Activated naive CD4-positive, alpha-beta T cell treated with anti-CD3 and anti-CD28 coated beads, Interleukin-2, amount 50 U/mL, for 16 hours (primary cell): ENCODE measurements around the gene TBC1D3B.
"Not testable (repeated sequence)": the region's sequence is repeated elsewhere in the genome, so short reads cannot be mapped to it uniquely, and the experiment has no call there.

Experiments
- DNase-seq: peaks from one replicate; pipeline ENCODE4 v3.0.0-alpha.2; 2020

The TBC1D3B gene

DNA sequence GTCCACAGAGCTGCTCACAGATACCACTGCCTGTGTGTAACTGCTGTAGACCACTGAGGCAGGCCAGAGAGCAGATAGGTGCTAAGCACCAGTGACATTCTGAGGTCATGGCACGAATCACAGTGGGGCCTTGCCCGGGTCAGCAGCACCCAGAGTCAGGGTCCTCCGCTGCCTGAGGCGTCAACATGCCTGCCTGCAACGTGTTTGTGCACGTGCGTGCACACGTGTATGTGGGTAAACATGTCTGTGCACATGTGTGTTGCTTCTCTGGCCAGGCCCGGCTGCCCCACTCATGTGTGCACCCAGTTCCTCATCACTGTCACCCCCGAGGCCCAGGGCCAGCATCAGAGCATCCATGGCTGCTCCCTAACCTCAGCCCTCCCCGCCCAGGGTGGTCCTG lies at the start of gene TBC1D3B:
TBC1D3B (minus strand) TSS at position 101 of the 400 bp plus-strand sequence. CDS start 1,586 bp downstream, outside the sequence.
- DNase-seq, result not testable (repeated sequence)

DNA sequence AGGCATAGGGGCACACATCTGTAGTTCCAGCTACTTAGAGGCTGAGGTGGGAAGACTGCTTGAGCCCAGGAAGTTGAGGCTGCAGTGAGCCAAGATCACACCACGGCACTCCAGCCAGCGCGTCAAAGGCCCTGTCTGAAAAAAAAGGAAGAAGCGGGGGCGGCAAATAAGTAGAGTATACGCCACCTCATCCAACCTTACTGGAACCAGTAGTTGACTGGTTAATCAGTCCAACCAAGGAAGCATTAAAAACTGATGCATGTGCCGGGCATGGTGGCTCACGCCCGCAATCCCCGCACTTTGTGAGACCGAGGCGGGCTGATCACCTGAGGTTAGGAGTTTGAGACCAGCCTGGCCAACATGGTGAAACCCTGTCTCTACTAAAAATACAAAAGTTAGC lies 46.5 kb upstream of the TBC1D3B start:
- DNase-seq, result not testable (repeated sequence)

DNA sequence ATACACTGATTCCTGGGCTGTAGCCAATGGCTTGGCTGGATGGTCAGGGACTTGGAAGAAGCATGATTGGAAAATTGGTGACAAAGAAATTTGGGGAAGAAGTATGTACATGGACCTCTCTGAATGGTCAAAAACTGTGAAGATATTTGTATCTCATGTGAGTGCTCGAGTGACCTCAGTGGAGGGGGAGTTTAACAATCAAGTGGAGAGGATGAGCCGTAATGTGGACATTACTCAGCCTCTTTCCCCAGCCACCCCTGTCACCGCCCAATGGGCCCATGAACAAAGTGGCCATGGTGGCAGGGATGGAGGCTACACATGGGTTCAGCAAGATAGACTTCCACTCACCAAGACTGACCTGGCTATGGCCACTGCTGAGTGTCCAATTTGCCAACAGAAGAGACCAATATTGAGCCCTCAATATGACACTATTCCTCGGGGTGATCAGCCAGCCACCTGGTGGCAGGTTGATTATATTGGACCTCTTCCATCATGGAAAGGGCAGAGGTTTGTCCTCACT lies 45.2 kb upstream of the TBC1D3B start:
- not testable (repeated sequence) for DNase-seq

DNA sequence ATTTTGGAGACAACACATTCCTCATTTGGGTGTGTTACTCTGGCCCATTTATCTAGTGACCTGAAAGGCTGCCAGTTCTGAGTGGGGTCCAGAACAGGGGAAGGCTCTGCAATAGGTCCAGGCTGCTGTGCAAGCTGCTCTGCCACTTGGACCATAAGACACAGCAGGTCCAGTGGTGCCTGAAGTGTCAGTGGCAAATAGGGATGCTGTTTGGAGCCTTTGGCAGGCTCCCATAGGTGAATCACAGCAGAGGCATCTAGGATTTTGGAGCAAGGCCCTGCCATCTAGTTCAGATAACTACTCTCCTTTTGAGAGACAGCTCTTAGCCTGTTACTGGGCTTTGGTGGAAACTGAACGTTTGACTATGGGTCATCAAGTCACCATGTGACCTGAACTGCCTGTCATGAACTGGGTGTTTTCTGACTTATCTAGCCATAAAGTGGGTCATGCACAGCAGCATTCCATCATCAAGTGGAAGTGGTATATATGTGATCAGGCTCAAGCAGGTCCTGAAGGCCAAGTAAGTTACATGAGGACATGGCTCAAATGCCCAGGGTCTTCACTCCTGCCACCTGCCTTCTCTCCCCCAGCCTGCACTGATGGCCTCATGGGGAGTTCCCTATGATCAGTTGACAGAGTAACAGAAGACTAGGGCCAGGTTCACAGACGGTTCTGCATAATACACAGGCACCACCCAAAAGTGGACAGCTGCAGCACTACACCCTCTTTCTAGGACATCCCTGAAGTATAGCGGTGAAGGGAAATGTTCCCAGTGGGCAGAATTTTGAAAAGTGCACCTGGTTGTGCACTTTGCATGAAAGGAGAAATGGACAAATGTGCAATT lies 44.5 kb upstream of the TBC1D3B start:
- DNase-seq, result not testable (repeated sequence)

DNA sequence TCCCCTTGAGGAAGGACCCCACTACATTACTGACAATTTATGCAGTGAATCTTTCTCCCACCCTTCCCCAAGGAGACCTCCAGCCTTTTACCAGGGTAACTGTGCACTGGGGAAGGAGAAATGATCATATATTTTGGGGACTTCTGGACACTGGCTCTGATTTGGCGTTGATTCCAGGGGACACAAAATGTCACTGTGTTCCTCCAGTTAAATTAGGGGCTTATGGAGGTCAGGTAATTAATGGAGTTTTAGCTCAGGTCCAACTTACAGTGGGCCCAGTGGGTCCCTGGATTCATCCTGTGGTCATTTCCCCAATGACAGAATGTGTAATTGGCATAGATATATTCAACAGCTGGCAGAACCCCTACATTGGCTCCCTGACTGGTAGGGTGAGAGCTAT lies 43.1 kb upstream of the TBC1D3B start:
- DNase-seq, result not testable (repeated sequence)

DNA sequence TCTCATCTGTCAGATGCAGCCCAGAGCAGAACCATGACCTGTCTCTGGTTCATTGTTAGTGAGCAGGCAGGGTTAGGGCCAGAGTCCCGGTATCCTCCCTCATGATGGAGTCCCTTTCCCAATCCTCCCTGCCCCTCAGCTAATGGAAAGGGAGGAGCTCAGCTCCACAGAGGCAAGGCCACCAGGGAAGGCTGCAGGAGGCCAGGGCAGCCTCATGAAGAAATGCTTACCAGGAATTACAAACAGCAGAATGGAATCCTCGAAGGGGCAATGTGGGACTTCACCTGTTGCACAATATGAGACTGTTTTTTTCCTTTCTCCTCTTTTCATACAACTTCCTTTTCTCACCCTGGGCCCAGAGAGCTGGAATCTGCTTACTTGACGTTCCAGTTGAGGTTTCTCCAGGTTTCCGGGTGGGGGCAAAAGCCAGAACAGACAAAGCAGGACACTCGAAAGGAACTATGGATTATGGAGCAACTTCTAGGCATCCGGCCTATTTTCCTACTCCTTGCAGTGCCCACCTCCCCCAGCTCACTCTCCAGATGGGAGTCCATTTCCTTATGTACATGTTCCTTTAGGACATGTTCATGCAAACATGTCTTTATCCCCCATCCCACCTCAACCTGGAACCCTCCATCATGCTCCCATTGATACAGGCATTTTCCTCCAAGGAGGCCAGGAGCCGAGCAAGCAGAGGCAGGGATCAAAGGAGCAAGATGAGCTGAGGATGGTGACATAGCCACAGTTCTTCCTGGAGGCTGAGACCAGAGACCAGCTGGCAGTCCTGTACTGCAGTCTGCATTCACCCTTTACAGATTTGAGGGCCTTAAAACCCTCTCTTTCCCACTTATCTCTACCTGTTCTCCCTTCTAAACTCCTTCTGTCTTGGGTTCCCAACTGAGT lies 39.2 kb upstream of the TBC1D3B start:
- not testable (repeated sequence) for DNase-seq

DNA sequence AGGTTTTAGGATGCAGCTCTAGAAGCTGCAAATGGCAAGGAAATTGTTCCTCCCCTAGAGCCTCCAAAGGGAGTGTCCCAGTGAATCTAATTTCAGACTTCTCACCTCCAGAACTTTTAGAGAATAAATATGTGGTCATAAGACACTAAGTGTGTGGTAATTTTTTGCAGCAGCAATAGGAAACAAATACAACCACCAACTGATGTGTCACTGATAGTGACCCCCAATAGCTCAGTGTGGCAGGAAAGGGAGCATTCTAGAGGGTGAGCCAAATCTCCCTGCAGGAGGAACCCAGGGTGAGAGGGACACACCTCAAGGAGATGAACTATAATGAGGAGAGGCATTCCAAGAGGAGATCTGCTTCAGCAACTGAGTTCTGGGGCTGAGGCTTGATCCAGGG lies 38.5 kb upstream of the TBC1D3B start:
- no peak for DNase-seq

DNA sequence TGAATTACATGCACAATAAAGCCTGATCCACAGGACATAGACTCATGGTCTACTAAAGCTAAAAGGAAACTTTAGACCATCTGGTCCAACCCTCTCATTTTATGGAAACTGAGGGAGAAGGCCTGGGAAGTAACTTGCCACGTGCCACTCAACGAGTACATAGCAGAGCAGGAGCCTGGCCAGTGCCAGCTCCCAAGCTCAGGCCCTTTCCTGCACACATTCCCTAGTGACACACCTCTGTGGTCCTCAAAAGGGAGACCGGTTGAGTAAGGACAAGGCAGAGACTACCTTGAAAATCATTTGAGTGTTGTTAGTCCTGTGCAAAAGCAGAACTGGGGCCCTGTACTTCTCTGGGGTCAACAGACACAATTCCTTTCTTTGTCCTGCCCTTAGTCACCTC lies 37.3 kb upstream of the TBC1D3B start:
- DNase-seq, result no peak

DNA sequence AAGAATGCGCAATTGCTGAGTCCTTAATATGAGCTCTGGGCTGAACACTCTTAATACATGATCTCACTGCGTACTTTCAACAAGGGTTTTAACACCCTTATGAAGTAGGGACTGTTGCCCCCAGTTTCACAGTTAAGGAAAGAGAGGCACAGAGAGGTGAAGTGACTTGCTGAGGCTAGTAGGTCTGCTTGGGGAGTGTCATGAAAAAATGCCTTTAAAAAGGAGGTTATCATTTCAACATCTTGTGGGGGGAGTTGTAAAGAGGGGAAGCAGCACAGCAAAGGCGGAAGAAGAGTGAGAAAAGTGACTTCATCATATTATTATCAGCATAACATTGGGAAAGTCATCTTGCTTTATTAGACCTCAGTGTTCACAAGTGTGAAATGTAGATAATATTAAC lies 36.5 kb upstream of the TBC1D3B start:
- no peak for DNase-seq

DNA sequence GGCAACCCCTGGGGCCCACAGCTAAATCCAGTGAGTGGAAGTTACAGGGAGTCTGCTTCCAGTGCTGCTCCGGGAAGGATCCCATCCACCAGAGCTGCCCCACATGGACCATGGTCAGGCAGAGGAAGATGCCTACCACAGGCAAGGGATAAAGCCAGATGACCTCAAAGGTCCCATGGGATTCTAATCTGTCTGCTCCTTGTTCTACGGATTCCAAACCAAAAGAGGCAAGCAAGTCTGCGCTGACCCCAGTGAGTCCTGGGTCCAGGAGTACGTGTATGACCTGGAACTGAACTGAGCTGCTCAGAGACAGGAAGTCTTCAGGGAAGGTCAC lies 35.8 kb upstream of the TBC1D3B start:
- no peak for DNase-seq

DNA sequence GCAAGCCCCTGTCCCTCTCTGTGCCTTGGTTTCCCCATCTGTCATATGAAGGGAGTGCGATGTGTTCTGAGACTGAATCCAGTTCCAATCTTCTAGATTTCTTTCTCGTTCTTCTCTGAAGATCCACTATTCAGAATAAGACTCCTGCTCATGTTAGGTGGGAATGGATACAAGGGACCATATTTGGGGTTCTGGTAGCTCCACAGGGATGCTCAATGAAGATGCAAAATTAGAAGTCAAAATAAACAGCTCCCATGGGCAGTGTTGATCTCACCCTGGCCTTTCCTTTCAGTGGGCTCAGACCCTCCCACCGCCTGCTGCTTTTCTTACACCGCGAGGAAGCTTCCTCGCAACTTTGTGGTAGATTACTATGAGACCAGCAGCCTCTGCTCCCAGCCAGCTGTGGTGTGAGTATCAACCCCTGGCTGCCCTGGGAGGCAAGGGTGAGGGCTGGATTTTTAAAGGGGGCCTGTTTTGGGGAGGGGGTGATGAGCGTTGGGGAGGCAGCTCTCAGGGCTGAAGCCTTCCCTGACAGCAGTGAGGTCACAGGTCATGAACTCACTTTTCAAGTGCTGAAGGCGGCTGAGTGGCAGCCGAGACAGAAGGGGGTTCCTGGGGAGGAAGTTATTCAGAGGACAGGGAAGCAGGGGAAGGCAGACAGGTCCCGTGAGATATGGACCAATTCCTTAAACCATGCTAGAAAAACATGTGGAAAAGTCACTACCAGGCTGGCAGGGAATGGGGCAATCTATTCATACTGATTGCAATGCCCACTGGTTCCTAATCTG lies 35.2 kb upstream of the TBC1D3B start:
- DNase-seq, result not testable (repeated sequence)

DNA sequence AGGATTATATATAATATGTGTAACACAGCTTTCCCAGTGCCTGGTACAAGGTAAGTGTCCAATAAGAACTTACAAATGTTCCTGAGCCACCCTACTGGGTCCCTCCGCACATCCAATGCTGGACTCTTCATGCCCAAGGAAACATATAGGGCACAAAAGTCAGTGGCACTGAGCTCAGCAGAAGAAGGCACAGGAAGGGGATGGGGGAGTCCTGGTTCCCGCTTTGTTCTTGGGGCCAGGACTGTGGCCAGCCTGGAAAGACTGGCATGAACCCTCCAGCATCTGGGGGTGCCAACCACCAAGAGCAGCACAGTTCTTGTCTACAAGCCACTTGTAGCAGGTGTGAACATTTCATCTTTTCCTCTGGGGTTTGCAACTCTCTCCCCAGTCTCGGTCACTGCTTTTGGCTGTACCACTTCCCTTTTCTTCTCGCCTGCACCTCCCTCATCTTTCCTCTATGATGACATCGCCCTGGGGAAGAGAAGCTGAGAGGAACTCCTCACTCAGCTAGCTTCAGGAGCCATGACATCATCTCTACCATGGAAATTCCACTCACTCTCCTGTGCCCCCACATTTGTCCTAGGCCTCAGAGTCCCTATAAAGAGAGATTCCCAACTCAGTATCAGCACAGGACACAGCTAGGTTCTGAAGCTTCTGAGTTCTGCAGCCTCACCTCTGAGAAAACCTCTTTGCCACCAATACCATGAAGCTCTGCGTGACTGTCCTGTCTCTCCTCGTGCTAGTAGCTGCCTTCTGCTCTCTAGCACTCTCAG lies 34.2 kb upstream of the TBC1D3B start, which contains the start of gene CCL4L2:
CCL4L2 (plus strand) TSS at position 625 of the 773 bp plus-strand sequence.
- DNase-seq, result not testable (repeated sequence)

DNA sequence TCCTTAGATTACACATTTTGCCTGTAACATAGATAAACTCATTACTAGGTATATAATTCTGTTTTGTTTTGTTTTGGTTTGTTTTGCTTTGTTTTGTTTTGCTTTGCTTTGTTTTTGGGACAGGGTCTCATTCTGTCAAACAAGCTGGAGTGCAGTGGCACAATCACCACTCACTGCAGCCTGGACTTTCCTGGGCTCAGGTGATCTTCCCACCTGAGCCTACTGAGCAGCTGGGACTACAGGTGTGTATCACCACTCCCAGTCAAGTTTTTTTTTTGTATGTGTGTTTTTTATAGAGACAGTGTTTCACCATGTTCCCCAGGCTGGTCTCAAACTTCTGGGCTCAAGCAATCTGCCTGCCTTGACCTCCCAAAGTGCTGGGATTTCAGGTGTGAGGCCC lies 33.1 kb upstream of the TBC1D3B start:
- no peak for DNase-seq

DNA sequence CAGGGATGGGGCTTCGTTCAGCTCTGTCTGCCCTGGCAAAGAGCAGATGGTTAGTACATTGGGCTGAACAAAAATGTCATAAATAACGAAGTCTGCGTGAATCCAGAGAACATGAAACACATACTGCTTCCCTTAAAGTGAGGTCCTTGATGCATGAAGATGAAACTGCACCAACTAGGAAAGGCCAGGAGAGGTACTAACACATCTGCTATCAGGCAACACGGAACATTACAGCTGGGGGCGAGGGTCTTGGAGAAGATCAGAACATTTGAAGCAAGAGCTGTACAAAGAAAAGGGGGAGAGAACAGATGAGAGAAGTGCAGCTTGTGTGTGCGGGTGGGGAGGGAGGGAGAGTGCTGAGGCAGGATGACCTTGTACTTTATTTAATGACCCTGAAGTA lies 30.9 kb upstream of the TBC1D3B start:
- DNase-seq, result not testable (repeated sequence)

DNA sequence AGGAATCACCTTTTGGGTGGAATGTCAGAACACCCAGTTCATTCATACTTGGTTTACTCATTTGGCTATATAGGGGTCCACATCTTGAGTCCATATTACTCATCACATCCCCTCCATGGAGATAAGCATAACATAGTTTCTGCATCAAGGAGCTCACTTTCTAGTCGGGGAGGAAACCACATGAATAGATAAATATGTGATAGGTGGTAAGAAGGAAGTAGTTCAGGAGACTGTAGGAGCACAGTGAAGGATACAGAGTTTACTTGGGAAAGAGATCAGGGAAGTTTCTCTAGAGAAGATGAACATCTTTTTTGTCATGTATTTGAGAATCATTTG lies 30.0 kb upstream of the TBC1D3B start:
- not testable (repeated sequence) for DNase-seq

DNA sequence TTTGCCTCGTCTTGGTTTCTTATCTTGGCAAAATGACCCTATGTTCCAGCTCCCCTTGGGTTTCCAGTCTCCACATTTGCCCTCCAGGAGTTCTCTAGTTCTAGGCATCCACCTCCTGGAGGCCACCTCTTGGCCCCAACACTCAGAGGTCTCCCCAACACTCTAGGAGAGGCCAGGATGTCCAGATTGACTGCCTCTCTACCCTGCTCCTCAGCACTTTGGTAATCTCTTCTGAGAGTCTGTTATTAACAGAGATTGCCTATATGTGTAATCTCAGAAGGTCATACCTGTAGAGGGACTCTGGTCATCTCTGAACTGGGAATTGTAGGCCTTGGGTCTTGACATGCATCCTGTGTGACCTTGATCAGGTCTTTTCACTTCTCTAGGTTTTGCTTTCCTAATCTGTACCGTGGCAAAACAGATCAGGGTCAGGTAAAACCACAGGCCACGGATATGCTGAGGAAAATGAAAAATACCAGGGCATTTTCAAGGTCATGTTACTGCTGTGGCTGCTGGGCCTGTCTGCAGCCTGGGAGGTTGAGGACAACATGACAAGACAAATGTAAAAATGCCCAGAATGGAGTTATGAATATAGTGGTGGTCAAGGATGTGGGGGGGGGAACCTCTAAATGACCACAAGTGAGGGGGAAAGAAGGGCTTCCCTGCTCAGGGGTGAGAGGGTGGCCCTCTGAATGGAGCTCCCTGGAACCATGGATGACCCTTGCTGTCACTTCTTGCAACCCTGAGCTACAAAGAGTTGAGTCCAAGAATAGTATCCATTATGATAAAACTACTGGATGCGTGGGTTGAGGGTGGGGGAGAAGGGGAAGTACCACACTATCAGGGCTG lies 29.4 kb upstream of the TBC1D3B start:
- DNase-seq, result no peak

DNA sequence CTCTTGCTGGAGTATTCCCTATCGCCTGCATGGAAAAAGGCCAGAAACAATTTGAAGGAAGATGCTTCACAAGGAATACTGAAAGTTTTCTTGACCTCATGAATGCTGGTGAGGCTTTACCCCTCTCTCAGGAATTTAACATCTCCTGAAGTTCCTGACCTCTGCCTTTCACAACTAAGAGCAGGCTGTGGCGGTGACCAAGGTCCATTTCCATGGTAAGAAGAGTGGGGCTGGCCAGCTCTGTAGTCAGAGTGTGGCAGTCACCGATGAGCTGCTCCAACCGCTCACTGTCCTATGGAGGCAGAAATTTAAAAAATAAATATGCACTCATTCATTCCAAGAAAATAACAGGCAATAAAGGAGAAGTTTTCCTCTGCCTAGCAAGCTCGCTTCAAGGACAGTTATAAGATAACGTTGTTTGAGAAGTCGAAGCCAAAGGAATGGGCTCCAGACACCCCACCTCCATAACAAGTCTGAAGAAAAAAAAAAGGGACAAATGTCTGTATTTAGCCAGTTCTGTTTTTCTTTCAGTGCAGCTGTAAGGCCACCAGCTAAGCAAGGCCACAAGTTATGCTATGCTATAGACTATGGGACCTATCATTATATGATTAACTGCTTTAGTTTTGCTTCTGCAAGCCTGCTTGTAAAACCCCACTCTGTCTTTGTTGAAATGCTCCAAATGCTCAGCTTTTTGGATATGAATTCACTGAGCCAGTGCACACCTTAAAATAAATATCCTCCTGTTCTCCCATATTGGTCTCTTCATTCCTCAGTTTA lies 28.5 kb upstream of the TBC1D3B start:
- no peak for DNase-seq

DNA sequence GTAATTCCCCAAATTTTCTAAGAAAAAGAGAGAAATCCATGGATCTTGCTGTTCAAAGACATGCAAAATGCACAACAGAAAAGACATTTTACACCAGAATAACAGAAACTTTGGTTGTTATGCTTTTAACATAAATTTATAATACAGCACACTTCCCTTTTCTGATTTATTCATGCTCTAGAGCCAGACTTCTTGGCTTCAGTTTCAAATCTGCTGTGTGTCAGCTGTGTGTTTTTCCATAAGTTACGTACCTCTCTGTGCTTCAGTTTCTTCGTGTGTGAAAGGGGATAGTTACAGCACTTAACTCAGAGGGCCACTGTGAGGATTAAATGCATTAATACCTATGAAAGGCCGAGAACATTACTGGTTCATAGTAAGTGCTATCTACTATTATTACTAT lies 26.9 kb upstream of the TBC1D3B start:
- no peak for DNase-seq

DNA sequence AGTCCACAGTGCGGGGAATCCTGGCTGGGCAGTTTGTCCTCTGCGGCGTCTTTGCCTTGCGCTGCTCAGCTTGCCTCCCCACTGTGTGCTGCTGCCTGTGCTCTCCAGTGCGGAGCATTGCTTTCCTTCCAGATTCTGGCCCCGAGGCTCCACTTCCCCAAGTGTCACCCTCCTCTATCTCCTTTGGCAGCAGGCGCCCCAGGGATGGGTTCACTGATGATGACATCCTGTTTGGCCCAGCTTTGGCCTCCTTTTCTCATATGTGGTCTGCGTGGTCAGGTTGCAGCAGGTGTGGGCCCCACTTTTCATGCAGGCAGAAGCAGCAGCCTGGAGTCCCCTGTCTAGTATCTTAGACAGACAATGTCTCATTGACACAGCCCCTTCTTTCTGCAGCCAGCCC lies 25.1 kb upstream of the TBC1D3B start:
- DNase-seq, result not testable (repeated sequence)

DNA sequence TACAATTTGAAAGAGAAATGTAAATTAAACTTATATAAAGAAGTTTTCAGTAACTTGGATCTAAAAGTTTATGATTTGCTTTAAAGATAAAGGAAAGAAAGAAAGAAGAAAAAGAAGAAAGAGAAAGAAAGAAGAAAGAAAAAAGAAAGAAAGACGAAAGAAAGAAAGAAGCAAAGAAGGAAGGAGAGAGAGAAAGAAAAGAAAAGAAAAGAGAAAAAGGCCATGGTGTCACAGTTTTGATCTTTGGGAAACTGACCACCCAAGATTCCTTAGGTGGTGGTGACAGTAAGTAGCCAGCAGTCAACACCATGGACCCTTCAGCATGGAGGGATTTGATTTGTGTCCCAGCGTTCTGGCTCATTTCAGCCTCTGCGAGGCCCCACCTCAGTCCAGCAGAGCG lies 24.7 kb upstream of the TBC1D3B start:
- DNase-seq, result not testable (repeated sequence)
